Astrocyte of the hippocampus (primary cell): ENCODE measurements around the gene LY6G5C.
"Not testable (repeated sequence)": the region's sequence is repeated elsewhere in the genome, so short reads cannot be mapped to it uniquely, and the experiment has no call there.

Experiments used
- DNase-seq: peaks from one replicate; pipeline ENCODE4 v3.0.0; 2011; ENCODE audit warnings: low read depth, low spot score

Gene LY6G5C

DNA sequence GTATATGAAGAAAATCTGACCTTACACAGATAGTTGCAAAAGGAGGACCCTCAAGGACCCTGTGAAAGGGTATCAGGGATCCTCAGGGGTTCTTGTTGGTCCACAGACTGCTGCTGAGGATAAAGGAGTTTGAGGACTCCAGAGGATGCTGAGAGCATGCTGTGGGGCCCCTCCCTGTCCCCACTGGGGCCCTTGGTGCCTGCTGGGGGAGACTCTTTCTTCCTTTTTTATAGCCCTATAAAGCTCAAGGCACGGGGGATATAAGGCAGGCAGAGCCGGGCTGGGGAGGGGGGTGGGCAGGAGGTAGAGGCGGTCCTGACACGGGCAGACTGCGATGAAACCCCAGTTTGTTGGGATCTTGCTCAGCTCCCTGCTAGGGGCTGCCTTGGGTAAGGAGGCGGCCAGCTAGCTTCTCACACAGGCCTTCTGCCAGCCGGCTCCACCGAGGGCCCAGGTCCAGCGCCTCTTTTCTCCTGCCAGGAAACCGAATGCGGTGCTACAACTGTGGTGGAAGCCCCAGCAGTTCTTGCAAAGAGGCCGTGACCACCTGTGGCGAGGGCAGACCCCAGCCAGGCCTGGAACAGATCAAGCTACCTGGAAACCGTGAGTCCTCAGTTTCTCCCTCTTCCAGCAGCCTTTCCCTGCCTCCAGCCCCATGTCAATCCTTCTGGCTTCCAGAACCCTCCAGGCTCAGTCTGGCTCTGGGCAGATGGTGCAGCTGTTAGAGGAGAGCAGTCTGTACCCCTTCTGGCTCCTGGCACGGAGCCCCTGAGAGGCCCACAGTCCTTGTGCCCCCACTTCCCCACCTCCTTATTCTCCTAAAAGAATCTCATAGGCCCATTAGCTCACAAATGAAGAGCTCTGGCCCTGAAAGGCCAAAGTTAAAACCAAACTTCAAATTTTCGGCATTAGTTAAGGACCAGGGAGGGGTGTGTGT, 34.4 kb upstream of the LY6G5C start, which contains the start of gene LY6G6D:
Gene LY6G6D (plus strand): TSS at position 327 of the 937 bp plus-strand sequence. CDS start 8 bp downstream, at position 335.
- no peak for DNase-seq

DNA sequence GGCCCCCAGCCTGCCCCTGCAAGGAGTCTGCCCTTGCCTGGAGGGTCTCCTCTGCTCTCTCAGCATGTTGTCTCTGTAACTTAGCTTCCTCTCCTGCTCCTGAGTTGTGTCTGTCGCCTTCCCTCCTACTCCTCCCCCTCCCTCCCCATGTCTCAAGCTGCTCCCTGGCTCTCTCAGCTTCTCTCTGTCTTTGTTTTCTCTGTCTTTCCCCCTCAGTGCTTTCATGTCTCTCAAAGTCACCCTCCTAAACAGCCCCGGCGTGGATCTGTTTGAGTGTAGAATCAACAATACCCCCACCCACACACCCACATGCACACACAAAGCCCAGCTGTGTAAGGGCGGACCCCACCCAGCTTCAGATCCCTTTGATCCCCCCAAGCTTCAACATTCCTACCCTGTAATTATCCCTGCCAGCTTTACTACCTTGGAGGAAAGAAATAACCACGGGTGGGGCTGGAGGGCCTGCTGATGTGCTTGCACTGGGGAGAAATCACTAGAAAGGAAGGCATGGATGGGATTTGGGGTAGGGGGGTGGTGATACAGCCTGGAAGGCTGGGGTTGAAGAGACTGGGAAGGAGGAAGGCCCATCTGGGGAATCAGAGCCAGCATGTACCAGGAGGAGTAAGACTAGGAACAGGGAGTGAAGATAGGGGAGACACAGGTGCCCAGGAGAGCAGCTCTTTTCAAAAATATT, 33.3 kb upstream of the LY6G5C start:
- DNase-seq, result no peak

DNA sequence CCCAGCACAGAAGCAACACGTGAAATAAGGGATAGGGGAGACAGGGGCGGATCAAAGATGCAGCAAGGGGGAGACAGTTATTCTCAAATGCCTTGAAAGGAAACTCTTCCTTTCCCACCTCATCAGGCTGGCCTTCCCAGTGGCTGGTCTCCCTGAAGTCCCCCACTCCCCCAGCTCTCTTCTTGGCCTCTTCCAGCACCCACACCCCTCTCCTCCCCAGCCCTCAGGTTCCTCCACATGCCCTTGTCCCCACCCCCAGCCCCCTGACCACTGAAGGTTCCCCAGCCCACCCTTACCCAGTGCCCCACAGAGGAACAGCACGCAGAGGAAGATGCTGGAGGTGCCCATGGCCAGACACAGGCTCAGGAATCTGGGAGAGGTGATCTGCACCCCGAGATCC, 32.6 kb upstream of the LY6G5C start:
- DNase-seq, result no peak

DNA sequence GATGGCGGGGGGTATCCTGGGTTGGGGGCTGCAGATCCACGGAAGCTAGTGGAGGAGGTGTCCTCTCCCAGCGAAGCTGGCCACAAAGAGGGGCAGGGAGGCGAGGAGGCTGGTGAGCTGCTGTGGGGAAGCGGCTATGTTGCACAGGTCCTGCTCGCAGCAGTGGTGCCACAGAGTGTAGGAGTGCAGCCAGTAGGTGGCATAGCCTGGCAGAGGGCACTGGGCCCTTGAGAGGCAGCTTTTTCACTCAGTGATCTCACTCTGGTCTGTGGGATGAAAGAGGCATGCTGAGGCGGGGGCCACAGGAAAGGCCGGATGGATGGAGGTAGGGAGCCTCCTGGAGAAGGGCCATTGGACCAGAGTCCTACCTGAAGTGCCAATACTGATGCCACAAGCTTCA, 31.4 kb upstream of the LY6G5C start:
- no peak for DNase-seq

DNA sequence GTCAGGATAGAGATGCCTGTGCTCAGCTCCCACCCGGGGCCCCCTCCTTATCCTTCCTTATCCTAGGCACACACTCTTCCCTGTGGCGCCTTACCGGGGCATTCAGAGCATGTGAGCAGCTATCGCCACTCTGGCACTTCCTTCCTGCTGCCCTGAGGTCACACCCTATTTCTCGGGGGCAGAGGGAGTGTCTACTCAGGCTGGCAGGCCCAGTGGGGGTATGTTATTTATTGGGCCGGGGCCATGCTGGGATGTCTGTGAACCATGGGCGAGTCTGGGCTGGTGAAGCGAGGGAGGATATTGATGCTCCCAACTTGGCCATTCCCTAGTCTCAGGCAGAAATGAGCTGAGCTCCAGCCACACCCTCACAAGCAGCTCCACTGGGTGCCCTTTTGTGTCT, 30.4 kb upstream of the LY6G5C start:
- DNase-seq, result no peak

DNA sequence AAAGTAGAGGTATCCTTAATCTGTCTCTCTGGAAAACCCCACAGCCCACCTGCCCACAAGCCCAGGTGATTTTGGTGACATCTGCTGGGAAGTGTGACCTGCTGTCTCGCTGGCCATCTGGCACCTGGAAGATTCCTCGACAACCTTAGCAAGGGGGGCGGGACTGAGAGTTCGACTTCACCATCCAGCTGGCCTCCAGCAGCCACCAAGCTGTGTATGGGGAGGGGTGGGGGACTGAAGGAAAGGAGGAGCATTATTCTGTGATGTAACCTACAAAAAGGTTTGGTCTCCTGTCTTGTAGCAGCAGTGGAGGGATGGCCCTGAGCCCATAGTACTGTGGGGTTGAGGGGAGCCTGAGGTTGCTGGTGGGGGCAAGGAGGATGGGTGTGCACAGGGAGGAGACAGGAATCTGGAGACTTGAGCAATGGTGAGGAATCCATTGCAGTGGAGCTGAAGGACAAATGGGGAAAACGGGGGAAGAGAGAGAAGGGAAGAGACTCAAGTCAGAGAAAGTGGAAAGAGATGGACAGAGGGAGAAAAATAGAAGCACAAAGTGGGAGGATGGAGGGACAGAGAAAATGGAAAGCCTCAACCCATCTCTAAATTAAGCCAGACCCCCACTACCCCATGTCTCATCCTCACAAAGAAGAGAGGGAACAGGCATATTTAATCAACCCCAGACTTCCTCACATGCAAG, 29.8 kb upstream of the LY6G5C start:
- no peak for DNase-seq

DNA sequence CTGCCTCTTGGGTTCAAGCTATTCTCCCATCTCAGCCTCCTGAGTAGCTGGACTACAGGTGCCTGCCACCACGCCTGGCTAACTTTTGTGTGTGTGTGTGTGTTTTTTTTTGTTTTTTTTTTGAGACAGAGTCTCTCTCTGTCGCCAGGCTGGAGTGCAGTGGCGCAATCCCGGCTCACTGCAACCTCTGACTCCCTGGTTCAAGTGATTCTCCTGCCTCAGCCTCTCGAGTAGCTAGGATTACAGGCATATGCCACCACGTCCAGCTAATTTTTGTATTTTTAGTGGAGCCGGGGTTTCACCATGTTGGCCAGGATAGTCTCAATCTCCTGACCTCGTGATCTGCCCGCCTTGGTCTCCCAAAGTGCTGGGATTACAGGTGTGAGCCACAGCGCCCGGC, 28.3 kb upstream of the LY6G5C start:
- DNase-seq, result not testable (repeated sequence)

DNA sequence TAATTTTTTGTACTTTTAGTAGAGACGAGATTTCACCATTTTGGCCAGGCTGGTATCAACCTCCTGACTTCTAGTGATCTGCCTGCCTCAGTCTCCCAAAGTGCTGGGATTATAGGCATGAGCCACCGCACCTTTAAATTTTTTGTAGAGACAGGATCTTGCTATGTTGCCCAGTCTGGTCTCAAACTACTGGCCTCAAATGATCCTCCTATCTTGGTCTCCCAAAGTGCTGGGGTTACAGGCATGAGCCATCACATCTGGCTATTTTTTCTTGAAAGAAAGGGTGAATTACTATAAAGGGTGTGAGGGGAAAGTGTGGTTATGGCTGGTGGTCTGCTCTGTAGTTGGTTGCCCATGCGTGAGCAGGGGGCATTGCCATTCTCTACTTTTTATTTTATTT, 27.4 kb upstream of the LY6G5C start:
- DNase-seq, result no peak

DNA sequence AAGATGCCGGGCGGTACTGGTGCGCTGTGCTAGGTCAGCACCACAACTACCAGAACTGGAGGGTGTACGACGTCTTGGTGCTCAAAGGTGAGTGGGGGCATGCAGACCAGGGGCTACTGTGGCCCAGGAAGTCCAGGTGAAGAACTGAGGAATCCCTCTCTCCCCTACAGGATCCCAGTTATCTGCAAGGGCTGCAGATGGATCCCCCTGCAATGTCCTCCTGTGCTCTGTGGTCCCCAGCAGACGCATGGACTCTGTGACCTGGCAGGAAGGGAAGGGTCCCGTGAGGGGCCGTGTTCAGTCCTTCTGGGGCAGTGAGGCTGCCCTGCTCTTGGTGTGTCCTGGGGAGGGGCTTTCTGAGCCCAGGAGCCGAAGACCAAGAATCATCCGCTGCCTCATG, 26.8 kb upstream of the LY6G5C start:
- DNase-seq, result no peak

DNA sequence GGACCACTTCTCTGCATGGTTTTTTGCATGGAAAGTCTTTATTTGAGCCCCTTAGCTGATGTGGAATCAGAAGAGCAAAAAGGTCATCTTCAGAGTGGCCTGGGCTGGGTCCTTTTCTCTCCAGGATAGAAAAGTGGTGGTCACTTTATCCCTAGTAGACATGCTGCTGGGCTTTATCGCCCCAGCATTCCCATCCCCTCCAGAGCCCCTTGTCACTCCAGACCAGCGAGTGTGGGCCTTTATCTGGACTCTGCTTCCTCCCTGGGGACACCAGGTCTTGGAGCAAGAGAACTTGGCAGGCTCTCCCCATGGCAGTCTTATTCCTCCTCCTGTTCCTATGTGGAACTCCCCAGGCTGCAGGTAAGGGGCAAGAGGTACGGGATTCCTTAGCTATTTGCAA, 25.7 kb upstream of the LY6G5C start, which contains the start of gene LY6G6F:
Gene LY6G6F (plus strand): TSS at position 268 of the 400 bp plus-strand sequence. CDS start 41 bp downstream, at position 309.
- no peak for DNase-seq

DNA sequence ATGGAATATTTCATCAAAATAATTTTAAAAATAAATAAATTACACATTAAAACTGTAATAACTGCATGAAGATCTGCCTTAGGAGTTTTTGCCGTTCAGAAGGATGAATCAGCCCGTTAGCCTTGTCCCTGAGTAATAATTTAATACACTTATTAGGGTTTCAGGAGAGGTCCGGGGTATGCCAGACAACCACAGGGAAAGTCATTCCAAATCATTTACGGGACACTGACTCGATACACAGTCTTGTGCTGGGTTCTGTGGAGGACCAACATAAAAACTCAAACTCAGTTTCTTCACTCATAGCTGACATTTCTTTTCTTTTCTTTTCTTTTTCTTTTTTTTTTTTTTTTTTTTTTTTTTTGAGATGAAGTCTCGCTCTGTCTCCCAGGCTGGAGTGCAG, 25.1 kb upstream of the LY6G5C start:
- no peak for DNase-seq

DNA sequence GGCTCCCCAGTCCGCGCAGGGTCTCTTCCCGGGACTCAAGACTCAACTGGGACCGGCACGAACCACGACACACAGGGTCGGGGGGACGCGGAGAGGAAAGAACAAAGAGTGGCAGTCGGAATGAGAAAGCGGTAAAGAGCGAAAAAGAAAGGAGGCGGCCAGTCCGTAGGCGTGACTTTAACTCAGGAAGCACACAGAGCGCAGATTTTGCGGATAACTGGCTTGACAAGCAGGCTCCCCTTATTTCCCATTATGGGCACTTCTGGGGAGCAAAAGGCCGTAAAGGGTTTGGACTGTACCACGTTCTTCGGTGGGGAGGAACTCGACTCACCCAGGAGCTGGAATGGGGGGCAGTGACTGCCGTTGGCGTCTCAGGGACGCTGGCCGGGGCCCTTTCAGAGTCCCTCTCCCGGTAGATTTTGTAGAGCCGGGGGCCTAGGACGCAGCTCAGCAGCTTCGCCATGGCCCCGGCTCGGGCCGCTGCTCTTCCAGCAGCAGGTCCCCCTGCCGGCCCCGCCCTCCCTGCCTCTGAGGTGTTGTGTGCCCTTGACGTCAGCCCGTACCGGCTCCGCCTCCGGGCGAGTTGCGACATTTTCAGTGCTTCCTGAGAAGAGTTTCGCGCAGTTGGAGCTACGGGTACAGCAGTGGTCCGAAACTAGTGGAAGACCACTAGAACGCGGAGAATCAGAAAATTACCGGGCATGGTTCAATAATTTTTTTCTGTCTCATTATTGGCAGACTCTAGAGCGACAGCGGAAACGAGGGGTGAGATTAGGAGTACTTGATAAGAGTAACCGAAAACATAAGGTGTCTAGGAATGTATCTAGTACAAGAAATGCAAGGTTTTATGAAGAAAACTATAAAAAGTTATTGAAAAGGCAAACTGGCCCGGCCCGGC, 22.2 kb upstream of the LY6G5C start, which contains the start of gene ABHD16A:
Gene ABHD16A (minus strand): TSS at position 506 of the 898 bp plus-strand sequence. CDS start 43 bp downstream, at position 463.
- DNase-seq, result peak; percentile 99

DNA sequence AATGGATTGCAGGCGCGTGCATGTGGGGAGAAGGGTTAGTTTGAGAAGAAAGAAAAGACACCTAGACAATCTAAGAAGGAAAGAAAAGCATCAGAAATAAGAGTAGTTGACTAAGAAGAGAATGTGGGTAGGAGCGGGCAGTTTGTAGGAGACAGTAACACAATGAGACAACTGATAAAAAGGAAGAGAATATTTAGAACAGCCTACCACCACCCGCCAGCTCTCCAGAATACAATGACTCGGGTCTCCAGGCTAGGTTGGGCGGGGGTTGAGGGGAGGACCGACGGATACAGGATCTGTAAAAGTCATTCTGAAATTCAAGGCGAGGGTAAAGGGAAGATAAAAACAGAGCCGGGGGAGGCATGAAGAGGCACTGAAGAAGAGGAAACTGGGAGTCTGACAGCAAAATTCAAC, 21.5 kb upstream of the LY6G5C start:
- DNase-seq, result no peak

DNA sequence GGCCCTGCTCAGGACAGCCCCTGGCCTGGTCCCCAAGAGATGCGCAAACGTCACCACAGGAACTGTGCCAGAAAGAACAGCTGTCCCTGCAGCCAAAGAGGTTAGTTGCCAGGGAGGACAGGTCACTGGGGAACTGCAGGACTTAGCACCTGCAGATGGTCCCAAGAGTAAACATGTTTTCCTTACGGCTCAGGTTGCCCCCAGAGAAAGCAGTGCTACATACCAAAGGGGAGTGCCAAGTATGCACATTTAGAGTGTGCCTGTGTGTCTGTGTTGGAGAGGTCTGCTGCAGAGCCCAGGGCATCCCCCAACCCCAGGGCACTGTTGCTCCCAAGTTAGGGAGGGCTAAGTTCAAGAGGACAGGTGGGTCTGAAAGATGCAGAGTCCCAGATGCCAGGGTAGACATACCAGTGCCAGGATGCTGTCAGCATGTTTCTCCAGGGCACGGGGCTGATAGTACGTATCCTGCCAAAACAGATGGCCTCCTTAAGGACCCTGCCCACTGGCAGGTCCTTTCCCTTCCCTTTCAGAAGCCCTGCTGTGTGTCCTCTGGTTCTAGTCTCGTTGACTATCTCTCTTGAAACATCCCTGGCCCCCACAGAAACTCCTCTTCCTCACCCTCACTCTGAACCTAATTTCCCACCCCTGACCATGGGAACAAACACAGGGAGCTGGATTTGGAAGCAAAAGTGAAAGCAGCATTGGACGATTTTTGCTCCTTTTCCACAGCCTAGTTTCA, 21.0 kb upstream of the LY6G5C start:
- peak; percentile 41 for DNase-seq

DNA sequence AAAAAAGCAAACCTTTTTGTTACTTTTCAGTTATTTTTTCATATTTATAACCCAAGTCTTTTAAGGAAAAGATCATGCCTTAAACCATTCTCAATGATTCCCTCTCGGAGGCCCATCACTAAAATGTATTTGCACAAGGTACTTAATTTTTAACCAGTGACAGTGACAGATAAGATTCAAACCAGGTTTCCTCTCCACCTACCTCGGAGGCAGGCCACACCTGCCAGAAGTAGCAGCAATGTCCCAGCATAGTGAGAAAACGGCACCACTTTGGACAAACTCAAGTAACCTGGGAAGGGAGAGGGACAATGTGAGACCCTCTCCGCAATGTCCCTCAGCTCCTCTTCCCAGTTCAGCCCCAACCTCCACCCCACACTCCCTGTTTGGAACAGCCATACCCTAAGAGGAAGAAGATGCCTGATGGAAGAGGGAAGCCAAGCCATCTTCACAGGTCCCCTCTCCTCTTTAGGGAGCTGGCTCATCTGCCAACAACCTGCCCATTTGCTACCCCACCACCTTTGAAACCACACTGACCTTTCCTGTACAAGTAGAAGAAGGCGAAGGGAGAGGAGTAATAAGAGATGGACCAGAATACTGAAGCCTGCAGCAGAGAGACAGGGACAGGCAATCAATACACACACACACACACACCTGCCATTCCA, 20.0 kb upstream of the LY6G5C start:
- DNase-seq, result no peak

DNA sequence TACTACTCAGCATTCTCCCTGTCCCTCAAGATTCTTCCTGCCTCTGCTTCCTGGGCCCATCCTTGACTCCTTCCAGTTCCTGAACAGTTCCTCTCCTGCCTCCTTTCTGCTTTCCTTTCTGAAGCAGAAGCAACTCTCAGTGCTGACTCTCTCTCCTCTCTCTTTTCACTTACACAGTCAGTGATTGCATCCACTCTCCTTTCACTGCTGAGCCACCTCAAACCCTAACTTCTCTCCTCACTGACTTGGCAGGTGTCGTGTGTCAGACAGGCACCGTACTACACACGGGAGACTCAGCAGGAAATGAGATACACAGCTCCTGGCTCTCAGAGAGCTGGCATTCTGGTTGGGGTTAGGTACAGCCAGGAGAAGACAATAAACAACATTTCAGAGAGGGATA, 16.7 kb upstream of the LY6G5C start:
- no peak for DNase-seq

DNA sequence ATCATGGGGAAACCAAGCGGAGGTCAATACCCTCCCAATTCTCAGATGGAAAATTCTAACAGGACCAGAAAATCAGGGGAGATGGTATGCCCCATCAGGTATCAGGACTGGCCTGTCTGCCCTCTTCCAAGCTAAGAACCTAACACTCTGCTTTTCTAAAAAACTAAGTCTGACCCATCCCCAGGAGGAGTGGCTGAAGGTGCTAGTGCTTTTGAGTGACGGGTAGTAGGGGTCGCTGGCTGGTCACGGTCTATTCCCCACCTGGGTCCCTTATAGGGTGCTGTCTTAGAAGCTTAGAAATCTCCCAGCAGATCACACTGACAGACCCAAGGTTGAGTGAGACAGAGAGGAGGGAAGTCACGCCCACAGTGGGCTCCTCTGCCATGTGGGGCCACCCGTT, 12.7 kb upstream of the LY6G5C start:
- DNase-seq, result no peak

DNA sequence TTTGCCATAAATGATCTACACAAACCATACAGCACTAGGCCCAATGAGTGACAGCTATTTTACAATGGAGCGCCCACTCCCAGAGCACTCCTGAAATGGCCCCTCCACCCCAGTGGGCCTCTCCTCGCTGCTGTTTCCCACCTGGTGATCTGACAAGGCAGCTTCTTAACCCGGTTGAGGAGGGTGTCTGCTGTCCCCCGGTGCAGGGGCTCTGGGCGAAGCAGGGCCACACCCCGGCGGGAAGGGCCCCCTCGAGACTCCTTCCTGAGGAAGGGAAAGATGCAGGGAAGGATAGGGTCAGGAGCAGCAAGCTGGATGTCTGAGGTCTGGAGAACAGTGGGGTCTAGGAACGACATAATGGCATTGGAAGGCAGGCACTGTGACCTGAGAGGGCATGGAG, 12.0 kb upstream of the LY6G5C start:
- no peak for DNase-seq

DNA sequence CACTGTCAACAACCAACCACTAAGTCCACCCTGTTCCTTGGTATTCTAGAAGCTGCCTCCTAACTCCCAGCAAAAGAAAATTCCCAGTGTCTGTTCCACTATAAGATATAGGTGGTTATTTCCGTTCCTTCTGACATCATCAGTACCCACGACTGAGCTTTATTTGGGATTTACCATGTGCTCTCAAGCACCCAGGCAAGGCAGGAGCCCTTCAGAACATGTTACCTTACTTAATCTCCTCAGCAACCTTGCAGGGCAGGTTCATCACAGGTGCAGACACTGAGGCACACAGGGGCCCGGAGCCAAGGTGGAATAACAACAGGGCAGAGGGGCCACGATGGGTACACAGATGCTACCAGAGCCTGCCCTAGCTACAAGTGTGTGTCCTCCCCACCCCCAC, 11.5 kb upstream of the LY6G5C start:
- DNase-seq, result no peak
